NCI-H146 treated with DMSO at 0.1 percent for 48 hours (cell line): Measurements from ENCODE around the gene CDC23.
"Not testable (repeated sequence)": the region's sequence is repeated elsewhere in the genome, so short reads cannot be mapped to it uniquely, and the experiment has no call there.

ENCODE experiments used
- DNase-seq: peaks from one replicate; lab custom pipeline; 2025; ENCODE audit not compliant: unreplicated experiment; lab: John Stamatoyannopoulos, UW

CDC23 gene

DNA sequence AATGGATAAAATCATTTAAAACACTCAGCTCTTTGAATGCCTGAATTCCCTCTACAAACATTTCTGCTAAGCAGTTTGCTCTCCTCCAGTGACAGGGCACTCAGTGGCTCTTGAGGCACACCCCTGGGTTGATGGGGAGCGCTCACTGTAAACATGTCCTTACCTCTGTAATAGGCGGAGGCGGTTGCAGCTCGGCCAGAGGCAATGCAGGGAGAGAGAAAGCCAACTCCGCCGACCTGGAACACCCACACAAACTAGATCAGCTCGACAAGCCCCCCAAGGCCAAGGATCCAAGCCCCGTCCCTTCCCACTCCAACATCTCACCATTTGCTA, 329 bp downstream of the CDC23 start:
- no peak for DNase-seq

- DNase-seq: no peak
Measured at GRCh38 chr5:138210985-138211384, 2.1 kb downstream of the CDC23 start.

DNA sequence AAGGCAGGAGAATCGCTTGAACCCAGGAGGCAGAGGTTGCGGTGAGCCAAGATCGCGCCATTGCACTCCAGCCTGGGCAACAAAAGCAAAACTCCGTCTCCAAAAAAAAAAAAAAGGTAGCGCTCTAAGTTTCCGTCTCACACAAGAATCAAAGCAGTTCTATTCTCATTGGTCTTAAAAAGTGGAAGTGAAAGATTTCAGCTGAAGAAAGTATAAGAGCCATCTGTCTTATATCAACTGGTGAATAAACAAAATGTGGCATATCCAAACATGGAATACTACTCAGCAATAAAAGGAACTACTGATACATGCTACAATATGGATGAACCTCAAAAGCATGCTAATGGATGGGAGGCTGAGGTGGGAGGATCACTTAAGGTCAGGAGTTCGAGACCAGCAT, 19.3 kb downstream of the CDC23 start:
- DNase-seq: not testable (repeated sequence)

- no peak for DNase-seq
Measured at GRCh38 chr5:138192826-138193225, 20.3 kb downstream of the CDC23 start.

- DNase-seq: no peak
Measured at GRCh38 chr5:138188626-138189025, 24.5 kb downstream of the CDC23 start.

DNA sequence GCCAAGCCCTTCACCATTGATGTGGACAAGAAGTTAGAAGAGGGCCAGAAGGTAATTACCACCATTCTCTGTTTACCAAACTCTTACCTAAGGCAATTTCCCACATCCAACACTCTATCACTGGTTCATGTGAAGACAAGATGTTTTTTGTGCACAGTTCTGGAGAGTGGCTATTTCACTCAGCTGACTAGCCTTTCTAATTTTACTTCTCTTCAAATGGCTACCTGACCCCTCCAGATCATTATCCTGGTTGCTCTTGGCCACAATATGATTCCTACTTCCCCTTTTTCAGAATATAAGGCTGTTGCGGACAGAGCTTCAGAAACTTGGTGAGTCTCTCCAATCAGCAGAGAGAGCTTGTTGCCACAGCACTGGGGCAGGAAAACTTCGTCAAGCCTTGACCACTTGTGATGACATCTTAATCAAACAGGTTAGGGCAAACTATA, 27.1 kb downstream of the CDC23 start:
- no peak for DNase-seq

DNA sequence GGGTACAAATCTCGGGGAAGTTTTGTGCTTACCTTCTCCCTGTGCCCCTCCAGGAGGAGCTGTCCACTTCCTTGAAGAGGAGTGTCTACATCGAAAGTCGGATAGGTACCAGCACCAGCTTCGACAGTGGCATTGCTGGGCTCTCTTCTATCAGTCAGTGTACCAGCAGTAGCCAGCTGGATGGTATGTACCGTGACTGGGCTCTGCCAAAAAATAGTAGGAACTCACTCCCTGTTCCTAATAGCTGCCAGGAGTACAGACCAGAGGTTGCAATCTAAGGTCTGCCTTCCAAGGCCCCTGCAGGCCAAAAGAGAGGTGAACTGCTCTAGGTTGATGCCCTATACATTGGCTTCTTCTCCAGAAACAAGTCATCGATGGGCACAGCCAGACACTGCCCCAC, 30.3 kb downstream of the CDC23 start:
- DNase-seq: no peak

DNA sequence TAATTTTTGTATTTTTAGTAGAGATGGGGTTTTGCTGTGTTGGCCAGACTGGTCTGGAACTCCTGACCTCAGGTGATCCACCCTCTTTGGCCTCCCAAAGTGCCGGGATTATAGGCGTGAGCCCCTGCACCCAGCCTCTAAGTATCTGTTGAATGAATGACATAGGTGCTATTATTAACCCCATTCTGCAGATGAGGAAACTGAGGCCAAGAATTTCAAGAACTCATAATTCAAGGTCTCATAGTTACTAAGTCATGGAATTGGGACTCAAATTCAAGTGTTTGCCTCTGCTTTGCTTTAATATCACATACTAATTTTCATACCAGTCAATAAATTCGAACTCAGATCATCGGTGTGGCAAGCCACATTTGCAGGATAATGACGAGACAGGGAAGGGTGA, 32.3 kb downstream of the CDC23 start:
- no peak for DNase-seq

GRCh38 chr5:138180183-138180782, 32.8 kb downstream of the CDC23 start:
- DNase-seq: peak; percentile 10

GRCh38 chr5:138179277-138179857, 33.8 kb downstream of the CDC23 start:
- DNase-seq: no peak

DNA sequence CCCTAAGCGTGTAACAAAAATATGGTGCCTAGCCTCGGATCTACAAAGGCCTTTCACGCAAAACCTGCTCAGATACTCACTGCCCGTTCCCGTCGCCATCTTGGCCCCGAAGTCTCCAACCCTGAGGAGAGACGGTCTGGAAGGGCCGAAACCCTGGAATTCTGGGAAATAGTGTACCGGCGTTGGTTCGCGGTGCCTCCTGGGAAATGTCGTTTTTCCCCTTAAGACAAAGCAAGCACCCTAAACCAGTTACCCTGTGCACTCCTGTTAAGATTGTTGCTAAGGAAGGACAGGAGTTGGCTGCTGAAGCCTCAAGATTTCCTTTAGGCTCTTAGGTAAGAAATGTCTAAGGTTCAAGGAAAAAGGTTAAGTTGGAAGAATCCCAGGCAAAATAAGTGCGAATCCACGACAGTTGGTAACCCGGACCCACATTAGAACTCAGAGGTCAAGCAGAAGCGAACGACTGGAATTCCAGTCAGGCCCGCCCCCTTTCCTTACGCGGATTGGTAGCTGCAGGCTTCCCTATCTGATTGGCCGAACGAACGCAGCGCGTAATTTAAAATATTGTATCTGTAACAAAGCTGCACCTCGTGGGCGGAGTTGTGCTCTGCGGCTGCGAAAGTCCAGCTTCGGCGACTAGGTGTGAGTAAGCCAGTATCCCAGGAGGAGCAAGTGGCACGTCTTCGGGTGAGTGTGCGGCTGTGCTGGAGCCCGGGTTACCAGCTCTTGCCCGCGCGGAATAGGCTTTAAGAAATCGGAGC, 34.4 kb downstream of the CDC23 start, which contains the start of the genes BRD8 and KIF20A:
Gene BRD8, minus strand, starts transcription at position 115 of the 761 bp plus-strand sequence. Its CDS starts 16 bp downstream, at position 99.
Gene KIF20A, plus strand, starts transcription at position 597 of the 761 bp plus-strand sequence. CDS start 569 bp downstream, outside the sequence.
- DNase-seq: peak; percentile 92

DNA sequence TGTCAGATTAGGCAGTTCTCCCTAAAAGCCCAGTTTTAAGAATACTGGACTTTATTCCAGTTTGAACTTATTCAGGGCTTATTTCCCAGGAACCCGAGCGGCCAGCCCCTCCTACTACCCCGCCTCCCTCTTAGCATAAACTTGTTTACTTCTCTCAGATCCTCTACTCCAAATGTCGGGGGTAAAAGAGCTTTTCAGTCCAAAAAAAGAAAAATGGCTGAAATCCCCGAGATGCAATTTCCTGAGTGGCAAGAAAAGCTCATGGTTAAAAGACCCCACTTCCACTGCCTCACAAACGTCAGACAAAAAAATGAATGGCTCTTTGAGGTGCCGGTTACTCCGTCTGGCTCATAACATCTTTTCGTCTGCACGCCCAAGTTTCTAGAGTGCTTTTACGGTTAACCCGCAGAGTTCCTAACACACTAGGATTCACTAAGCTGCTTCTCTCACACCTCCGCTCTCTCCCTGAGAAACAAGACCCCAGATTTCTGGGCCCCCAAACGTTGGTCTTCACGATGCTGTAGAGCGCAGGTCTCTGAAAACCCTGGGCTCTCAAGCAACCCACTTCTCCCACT, 35.1 kb downstream of the CDC23 start:
- no peak for DNase-seq

DNA sequence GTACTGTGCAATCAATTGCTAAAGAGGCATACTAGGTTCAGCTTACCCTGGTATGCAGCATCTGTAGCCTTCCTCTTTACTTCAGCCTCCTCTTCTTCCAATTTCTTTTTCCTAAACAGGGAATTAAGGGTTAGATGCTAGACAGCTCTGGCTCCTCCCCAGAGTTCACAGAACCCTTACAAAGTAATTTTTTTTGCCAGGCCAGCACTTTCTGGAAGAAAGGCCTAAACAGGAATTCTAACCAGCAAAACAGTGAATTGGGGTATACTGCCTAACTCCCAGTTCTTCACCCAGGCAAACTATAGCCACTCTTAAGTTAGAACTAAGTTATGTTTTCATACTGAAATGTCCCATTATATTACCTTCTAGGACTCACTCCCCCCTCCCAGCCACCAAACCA, 42.8 kb downstream of the CDC23 start:
- DNase-seq: no peak

GRCh38 chr5:138169124-138169523, 44.0 kb downstream of the CDC23 start:
- DNase-seq: no peak

DNA sequence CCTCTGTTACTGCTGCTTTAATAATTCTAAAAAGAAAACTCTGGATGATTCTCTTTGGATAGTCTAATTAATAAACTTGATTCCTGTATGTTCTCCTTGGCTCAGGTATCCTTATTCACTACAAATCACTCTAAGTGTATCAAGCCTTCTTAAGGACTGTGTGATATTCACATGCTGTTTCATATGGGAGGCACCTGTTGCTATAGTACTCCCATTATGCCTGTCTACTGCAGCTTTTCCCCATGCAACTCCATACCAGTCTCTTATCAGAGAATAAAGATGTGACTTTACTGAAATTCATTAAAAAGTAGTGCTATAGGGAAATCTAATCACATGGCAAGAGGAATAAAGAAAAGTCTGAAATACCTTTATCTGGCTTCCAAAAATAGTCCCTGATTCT, 49.4 kb downstream of the CDC23 start:
- no peak for DNase-seq

DNA sequence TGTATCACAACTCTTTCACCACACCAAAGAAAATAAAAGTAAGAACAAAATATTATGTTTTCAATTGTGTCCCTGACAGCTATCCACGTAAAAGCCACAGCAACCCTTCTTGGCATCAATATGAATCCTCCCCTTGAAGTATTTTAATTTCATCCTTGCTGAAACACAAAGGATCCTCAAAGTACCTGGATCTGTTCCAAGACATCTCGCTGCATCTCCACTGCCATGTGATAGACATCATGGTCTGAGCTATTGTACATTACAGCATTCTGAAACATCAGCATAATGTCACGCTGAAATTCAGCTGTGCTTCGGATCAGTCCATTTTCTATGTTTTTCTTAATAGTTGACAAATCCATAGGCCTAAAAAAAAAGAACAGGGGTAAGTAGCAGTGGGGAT, 52.4 kb downstream of the CDC23 start:
- no peak for DNase-seq

- DNase-seq: no peak
Measured at GRCh38 chr5:138159666-138160065, 53.5 kb downstream of the CDC23 start.

GRCh38 chr5:138157626-138158025, 55.5 kb downstream of the CDC23 start:
- no peak for DNase-seq

DNA sequence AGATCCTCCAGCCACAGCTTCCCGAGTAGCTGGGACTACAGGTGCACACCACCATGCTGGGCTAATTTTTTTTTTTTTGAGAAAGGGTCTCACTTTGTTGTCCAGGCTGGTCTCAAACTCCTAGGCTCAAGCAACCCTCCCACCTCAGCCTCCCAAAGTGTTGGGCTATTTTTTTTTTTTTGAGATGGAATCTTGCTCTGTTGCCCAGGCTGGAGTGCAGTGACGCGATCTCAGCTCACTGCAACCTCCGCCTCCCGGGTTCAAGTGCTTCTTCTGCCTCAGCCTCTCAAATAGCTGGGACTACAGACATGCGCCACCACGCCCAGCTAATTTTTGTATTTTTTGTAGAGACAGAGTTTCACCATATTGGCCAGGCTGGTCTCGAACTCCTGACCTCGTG, 57.1 kb downstream of the CDC23 start:
- not testable (repeated sequence) for DNase-seq

DNA sequence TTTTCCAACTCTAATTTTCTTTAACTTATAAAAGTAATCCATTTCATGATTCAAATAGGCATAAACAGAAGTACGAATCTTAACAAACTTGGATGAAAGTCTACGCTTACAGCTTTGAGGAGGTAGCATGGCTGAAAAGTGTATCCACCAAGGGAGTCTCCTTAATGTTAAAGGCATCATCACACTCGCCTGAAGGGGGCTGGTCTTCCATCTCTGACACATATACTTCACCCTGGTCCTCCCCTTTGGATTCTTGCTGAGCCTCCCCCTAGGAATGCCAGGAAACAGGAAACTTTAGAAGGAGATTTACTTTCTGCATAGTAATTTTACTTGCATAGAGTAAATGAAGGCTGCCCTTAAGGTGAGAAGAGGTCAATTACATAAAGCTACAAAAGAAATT, 63.6 kb downstream of the CDC23 start:
- no peak for DNase-seq

DNA sequence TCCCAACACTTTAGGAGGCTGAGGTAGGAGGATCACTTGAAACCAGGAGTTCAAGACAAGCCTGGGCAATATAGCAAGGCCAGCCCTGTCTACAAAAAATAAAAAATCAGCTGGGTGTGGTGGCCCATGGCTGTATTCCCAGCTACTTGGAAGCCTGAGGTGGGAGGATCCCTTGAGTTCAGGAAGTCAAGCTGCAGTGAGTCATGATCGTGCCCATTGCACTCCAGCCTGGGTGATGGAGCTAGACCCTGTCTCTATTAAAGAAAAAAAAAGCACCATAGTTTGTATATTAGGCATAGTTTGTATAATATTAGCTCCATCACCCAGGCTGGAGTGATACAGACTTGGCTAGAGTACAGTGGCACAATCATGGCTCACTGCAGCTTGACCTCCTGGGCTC, 64.3 kb downstream of the CDC23 start:
- no peak for DNase-seq

DNA sequence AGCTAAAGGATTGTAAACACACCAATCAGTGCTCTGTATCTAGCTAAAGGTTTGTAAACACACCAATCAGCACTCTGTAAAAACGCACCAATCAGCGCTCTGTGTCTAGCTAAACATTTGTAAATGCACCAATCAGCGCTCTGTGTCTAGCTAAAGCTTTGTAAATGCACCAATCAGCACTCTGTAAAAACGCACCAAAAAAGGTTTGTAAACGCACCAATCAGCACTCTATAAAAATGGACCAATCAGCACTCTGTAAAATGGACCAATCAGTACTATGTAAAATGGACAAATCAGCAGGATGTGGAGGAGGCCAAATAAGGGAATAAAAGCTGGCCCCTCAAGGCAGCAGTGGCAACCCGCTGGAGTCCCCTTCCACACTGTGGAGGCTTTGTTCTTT, 69.5 kb downstream of the CDC23 start:
- not testable (repeated sequence) for DNase-seq
